Measurements from ENCODE around the gene PDIA6.

The PDIA6 gene

DNA sequence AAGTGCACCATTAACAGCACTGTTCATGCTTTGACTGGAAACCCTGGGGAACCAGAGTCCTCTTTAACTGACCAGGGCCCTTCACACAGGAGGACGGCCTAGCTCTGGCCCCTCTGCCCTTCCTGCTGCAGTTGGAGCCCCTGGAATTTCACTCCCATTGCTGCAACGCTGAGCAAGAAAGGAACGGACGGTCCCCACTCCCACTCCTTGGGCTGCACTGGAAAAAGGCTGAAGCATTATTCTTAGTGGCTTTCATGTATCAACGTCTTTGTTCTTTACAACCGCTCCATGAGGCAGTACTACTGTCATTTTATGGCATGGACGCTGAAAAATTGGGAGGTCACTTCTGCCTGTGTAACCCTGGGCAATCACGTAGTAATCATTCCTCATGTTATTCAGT is 9.9 kb downstream of the PDIA6 start:
- TF ChIP-seq, protein P1, sequence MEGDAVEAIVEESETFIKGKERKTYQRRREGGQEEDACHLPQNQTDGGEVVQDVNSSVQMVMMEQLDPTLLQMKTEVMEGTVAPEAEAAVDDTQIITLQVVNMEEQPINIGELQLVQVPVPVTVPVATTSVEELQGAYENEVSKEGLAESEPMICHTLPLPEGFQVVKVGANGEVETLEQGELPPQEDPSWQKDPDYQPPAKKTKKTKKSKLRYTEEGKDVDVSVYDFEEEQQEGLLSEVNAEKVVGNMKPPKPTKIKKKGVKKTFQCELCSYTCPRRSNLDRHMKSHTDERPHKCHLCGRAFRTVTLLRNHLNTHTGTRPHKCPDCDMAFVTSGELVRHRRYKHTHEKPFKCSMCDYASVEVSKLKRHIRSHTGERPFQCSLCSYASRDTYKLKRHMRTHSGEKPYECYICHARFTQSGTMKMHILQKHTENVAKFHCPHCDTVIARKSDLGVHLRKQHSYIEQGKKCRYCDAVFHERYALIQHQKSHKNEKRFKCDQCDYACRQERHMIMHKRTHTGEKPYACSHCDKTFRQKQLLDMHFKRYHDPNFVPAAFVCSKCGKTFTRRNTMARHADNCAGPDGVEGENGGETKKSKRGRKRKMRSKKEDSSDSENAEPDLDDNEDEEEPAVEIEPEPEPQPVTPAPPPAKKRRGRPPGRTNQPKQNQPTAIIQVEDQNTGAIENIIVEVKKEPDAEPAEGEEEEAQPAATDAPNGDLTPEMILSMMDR (IDR thresholded peaks at IDR 0.05): no peak
- TF ChIP-seq ZFX (IDR thresholded peaks at IDR 0.05; ENCODE audit: borderline replicate concordance): no peak
- no peak overlapping the region for H3K27ac ChIP-seq

DNA sequence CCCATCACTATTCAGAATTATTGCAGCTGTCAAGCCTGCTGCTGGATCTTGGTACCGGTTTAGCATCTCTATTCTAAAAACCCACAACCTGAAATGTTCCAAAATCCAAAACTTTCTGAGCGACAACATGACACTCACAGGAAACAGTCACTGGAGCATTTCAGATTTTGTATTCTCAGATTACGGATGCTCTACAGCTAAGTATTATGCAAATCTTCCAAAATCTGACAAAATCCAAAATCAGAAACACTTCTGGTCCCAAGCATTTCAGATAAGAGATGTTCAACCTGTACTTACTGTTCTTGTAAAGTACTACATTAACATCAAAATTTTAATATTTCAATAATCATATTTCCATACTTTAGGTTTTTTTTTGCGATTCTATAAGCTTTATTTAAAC is 12.4 kb downstream of the PDIA6 start:
- TF ChIP-seq, protein P1 (IDR thresholded peaks at IDR 0.05): no peak
- no peak for TF ChIP-seq ZFX (IDR thresholded peaks at IDR 0.05; ENCODE audit: borderline replicate concordance)
- no peak overlapping the region for H3K27ac ChIP-seq

DNA sequence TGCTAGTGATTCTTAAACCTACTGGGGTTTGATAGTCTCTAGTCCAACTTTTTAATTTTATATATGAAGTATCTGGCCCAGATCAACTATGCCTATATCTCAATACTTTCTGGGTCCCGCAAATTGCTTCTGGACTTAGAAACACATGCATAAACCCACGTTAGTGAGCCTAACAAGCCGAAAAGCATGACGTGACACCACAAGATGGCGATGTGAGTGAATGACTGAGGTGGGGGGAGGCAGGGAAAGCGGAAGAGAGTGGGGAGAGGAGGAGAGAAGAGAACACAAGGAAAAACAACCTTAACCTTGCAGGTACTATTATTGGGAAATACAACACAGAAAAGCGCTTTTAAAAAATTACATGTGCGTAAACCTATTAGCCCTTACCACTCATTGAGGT is 13.8 kb downstream of the PDIA6 start:
- no peak for TF ChIP-seq ZFX (IDR thresholded peaks at IDR 0.05; ENCODE audit: borderline replicate concordance)
- TF ChIP-seq, protein P1 (IDR thresholded peaks at IDR 0.05): 0 out of 2 replicates have a peak, but pooled peaks have one; percentile 8

DNA sequence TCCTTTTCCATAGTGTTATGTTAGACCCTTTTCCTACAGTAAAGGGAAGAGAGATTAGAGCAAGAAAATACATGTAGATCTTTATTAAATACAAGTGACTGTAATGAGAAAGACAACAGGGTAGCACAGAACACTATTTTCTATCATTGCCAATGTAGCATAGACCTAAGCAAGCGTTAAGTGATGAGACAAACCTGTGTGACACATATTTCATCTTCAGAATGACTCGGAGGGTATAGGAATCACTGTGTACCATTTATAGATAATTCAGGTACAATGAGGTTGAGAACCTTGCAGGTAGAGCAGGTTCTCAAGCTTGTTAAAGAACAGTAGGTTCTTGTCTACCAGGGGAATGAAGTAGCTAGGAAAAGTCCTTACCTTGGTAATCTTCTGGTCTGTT is 15.9 kb downstream of the PDIA6 start:
- no peak overlapping the region for H3K27ac ChIP-seq
- TF ChIP-seq ZFX (IDR thresholded peaks at IDR 0.05; ENCODE audit: borderline replicate concordance): no peak
- TF ChIP-seq, protein P1 (IDR thresholded peaks at IDR 0.05): no peak

More for the DNA sequence above, 13.8 kb downstream of the PDIA6 start:
- H3K27ac ChIP-seq: no peak overlapping the region

DNA sequence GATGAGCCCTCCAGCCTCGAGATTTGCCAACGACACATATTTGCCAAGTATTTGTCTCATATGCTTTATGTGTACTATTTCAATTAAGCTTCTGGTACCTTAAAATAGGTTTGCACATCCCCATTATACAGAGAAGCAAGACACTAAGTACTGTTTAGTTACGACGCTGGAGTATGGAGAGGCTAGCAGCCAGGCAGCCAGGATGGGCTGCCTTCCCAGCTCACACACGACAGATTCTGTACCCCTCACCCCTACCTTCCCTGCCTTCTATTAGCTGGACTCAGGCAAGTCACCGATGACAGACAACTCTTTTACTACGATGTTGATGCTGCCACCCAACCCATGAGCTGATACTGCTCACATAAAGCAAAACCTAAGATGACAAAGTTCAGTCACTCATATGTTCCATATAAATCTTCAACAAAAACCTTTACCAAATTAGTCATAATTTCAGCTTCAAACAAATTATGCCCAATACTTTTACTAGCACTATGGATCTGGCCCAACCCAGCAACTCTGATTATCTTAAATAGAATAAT is 17.0 kb downstream of the PDIA6 start:
- no peak overlapping the region for H3K27ac ChIP-seq
- no peak for TF ChIP-seq ZFX (IDR thresholded peaks at IDR 0.05; ENCODE audit: borderline replicate concordance)
- TF ChIP-seq, protein P1 (IDR thresholded peaks at IDR 0.05): no peak

DNA sequence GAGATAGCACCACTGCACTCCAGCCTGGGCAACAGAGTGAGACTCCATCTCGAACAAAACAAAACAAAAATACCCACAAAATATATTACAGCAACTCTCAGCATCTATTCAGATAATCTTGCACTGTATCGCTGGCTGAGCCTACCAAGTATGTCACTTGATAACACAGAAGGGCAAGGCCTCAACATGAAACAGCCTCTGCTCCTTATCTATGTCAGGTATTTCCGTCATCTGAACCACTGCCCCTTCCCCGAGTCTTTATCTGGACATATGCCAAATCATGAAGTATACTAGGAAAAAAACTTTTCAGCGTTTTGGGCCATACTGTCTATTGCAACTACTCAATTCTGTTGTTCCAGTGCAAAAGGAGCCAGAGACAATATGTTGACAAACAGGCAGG is 17.7 kb downstream of the PDIA6 start:
- no peak overlapping the region for H3K27ac ChIP-seq
- no peak for TF ChIP-seq ZFX (IDR thresholded peaks at IDR 0.05; ENCODE audit: borderline replicate concordance)
- TF ChIP-seq, protein P1 (IDR thresholded peaks at IDR 0.05): no peak

DNA sequence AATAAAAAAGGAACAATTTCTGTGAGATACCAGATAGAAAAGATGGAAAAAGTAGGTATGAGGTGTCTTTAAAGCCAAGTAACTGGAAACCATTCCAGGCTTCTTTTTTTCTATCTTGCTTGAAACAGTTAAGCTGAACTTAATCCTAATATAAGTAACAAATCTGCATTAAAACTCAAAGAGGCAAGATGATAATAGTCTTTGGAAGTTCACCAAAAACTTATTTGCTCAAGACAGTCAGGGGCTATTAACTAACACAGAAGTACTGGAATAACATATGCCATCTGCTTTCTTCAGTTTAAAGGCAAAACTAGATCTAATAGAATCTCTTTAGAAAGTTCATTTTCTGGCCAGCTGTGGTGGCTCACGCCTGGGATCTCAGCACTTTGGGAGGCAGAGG is 18.8 kb downstream of the PDIA6 start:
- H3K27ac ChIP-seq: no peak overlapping the region
- TF ChIP-seq, protein P1 (IDR thresholded peaks at IDR 0.05): no peak
- no peak for TF ChIP-seq ZFX (IDR thresholded peaks at IDR 0.05; ENCODE audit: borderline replicate concordance)

Data from 22Rv1 (cell line).